Erythroblast (primary cell): ENCODE measurements around the gene FAM168A.

ENCODE experiments used
- DNase-seq, 2 experiments: peaks; one replicate each; lab custom pipeline; 2025; lab: John Stamatoyannopoulos, UW
- GATA1 ChIP-seq: IDR thresholded peaks from 2 replicates; pipeline ENCODE4 v1.6.1; 2011; ENCODE audit warnings: low read depth, mild to moderate bottlenecking, control low read depth, low read length, moderate library complexity
- POLR2A ChIP-seq: IDR thresholded peaks from 2 replicates; pipeline ENCODE4 v1.6.1; 2011; ENCODE audit warnings: mild to moderate bottlenecking, low read length

Gene FAM168A

DNA sequence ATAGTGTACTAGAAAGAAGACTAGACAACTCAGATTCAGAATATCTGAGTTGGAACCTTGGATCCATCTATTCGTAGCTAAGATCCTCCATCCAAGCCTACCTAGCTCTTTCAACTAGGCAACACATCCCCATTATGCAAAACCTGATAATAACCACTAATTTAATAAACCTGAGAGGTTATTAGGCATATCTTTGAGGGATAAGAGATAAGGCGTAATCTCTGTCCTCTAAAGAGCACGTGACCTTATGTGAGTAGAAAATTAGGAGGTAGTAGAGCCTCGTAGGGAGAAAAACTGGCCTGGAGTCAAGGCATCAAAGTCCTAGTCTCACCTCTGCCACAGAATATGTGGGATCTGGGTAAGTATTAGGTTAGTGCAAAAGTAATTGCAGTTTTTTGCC, 87.8 kb downstream of the FAM168A start:
- TF ChIP-seq POLR2A = no peak
- TF ChIP-seq GATA1 = no peak

DNA sequence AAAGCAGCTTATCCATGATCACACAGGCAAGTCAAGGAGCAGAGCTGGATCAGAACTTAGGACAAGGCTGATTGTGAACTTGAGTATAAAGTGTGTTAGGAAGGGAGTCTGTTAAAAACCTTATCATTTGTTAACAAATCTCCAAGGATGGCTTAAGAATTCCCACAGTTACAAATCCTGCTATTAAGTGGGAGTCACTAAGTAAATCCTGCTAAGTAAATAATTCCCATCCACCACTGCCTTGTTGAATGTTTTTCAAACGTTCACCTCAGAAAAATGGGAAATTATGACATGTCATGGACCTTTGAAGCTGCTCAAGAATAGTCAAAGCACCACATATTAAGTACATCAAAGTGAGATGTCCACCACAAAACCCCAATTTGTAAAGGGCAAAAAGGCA, 88.7 kb downstream of the FAM168A start:
- no peak for TF ChIP-seq GATA1
- TF ChIP-seq POLR2A = no peak
- DNase-seq = no peak

More for the DNA sequence above, 87.8 kb downstream of the FAM168A start:
- DNase-seq = no peak

DNA sequence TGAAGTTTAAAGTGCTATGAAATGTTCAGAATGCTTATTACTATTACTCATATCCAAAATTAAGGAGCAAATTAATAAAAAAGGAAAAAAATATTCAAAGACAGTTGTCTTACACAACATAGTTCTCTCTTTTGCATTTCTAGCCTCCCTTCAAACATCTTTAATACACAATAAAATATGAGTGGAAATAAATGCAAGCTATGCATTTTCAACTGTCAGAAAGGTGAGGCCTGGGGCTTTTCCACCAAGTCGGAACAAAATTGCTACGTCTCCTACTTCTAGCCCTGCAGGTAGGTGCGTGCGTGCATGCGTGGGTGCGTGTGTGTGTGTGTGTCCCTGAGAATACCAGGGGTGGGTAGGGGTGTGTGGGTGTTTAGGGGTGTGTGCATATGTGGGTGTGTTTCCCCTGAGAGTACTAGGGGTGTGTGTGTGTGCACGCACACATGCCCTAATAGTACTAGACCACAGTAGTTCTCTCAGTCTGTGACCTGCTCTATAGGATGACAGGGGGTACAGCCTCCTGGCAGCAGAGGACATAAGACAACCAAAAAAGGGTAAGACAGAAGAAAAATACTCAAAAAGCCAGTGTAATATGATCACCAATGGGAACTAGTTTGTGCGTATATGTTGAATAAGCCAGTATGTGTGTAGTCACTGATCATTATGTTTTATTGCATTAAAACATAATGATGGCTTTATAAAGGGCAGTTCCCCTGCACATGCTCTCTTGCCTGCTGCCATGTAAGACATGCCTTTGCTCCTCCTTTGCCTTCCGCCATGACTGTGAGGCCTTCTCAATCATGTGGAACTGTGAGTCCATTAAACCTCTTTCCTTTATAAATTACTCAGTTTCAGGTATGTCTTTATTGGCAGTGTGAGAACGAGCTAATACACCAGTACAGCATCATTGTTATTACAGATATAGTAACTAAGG, 89.4 kb downstream of the FAM168A start:
- no peak for DNase-seq
- TF ChIP-seq GATA1 = no peak

DNA sequence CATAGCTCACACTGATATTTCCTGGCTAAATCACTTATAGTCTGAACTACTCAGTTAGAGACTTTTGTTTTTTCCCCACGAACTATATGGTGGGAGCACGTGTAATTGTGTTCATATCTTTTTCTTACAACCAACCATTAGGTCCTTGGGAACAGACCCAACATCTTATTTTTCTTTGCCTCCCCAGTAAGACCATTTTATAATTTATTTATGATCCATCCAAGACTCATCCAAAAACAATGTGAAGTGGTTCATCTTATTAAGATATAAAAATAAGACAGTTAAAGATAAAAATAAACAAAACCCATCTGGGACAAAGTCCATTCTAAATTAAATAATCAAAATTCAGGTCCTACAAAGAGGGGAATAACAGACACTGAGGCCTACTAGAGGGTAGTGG, 90.8 kb downstream of the FAM168A start:
- TF ChIP-seq GATA1 = no peak
- TF ChIP-seq POLR2A = no peak
- no peak for DNase-seq

DNA sequence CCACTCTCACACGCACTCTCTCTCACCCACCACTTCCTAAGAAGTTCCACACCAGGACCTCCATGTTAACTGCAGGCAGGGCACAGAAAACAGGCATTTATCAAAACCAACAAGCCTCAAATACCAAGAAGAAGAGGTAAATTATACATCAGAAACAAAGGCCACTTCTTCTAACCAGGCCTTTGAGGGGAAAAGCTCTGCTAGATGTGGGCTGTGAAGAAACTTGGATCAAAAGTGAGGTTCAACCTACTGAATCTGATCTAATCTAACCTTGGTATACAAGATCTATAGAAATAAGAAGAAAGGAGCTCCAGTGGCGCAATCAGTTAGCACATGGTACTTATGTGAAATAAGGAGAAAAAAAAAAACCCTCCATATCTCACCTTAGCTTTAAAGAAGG, 91.9 kb downstream of the FAM168A start:
- no peak for TF ChIP-seq POLR2A
- TF ChIP-seq GATA1 = no peak
- no peak for DNase-seq

DNA sequence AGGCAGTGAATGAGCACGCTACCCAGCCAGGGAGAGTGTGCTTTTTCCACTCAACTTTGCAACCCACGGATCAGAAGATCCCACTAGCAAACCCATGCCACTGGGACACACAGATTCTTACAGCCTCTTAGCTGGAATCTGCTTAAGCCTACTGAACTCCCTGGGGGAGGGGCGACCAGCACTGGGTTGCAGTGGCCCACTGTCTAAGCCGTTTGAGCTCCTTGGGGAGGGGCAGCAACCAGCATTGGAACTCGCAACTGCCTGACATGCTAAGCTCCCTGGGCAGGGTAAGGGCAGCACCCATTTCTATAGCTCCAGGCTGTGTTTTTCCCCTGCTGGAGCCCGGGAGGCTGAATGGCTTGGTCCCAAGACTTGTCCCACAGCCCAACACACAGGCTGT, 99.6 kb downstream of the FAM168A start:
- no peak for DNase-seq
- TF ChIP-seq GATA1 = no peak
- no peak for TF ChIP-seq POLR2A

DNA sequence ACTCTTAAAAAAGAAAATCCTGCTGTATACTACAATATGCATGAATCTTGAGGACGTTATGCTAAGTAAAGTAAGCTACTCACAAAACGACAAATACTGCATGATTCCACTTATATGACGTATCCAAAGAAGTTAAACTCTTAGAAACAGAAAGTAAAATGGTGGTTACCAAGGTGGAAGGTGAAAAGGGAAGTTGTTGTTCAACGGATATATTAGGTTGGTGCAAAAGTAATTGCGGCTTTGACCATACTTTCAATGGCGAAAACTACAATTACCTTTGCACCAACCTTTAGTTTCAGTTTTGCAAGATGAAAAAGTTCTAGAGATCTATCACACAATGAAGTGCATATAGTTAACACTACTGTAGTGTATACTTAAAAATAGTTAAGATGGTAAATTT, 101.8 kb downstream of the FAM168A start:
- TF ChIP-seq POLR2A (no peak), GATA1 (no peak)
- DNase-seq = no peak

DNA sequence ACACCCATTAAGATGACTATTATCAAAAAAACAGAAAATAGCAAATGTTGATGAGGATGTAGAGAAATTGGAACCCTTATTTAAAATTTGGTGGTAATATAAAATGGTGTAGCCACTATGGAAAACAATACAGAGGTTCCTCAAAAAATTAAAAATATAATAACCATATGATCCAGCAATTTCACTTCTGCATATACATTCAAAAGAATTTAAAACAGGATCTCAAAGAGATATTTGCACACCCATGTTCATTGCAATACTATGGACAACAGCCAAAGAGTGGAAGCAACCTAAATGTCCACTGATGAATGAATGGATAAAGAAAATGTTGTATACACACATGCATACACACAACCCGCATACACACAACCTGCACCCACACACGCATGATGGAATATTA, 102.2 kb downstream of the FAM168A start:
- no peak for DNase-seq
- TF ChIP-seq POLR2A = no peak
- no peak for TF ChIP-seq GATA1

DNA sequence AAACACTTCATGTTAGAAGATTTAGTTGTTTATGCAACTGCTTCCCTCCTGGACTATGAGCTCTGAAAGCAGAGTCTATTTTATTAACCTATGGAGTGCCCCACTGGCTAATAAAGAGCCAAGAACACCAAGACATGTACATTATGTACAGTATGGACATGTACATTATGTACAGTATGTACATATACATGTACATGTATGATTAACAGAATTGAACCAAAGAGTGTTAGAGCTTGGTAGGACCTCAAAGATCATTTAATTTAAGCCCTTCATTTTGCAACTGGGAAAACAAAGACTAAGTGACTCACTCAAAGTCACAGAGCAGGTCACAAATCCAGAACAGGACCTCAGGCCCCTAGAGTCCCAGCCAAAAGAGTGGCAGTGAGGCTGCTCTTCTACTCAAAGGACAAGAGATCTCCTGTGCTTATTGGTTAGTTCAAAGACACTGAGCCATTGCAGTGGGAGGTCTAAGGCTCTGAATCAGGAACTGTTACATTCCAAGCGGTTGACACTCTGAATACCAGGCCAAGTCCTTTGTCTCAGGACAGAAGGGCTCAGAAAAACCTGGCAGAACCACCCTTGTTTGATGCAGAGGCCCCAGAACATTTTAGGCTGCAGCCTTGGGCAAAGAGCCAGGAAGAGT, 103.8 kb downstream of the FAM168A start:
- no peak for DNase-seq
- TF ChIP-seq POLR2A (no peak), GATA1 (no peak)

DNA sequence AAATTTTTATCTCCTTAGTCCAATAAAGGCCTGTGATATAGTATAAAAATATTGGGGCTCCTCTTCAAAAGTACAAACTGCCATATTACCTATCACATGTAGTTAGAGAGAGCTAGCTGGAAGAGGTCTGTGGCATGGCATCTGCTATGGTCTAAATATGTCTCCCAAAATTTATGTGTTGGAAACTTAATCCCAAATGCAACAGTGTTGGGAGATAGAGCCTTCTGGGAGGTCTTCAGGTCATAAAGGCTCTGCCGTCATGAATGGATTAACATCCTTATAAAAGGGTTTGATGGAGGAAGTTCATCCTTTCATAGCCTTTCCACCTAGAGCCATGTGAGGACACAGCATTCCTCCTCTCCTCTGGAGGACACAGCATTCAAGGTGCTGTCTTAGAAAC, 116.3 kb downstream of the FAM168A start:
- no peak for DNase-seq
- TF ChIP-seq GATA1 (no peak), POLR2A (no peak)

DNA sequence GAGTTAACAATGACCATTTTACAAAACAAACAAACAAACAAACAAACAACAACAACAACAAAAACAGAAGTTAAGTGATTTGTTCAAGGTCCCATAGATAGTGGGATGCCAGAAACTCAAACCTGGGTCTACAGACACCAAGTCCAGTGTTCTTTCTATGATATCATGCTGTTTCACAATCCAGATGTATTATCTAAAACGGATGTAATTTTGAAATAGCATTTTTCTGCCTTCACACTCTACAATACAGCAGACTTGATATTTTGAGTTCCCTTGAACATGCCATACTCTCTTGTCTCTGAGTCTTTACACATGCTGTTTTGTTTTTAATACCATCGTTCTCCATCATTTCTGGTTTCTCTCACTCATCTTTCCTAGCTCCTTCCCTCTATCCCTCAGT, 117.2 kb downstream of the FAM168A start:
- no peak for DNase-seq
- TF ChIP-seq POLR2A (no peak), GATA1 (no peak)

DNA sequence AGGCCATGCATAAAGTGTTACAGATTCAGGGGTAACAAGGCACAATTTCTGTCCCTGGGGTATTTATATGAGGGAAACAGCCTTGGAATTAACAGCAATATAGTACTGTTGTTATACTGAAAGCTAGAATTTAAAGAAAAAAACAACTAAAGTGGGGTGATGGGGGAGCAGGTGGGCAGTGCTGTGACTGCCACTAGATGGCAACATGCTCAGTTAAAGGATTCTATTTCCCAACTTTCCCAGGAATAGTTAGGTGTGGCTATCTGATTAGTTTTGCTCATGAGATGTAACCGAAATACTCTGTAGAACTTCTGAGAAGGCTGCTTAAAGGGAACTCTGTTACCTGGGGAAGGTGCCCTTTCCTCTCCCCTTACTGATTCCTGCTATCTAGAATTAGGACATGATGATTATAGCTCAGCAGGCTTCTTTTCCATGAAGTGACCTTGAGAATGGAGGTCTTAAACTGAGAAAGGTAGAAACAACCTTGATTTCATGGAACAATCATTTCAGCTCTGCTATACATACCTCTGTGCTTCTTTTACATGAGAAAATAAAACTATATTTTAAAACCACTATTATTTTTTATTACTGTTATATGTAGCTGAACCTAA, 119.1 kb downstream of the FAM168A start:
- DNase-seq = peak in 1 of 2 experiments; percentile 8
- TF ChIP-seq GATA1 (no peak), POLR2A (no peak)

DNA sequence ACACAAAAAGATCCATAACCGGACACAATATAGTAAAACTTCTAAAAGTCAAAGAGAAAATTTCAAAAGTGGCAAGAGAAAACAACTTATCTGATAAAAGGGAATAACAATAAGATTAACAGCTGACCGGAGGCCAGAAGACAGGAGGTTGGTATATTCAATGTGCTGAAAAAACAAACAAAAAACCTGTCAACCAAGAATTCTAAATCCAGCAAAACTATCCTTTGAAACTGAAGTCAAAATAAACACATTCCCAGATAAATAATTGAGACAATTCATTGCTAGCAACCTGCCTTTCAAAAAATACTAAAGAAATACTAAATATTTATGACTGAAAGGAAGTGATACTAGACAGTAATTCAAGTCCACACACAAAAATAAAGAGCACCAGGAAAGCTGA, 120.4 kb downstream of the FAM168A start:
- DNase-seq = no peak
- TF ChIP-seq POLR2A (no peak), GATA1 (no peak)

DNA sequence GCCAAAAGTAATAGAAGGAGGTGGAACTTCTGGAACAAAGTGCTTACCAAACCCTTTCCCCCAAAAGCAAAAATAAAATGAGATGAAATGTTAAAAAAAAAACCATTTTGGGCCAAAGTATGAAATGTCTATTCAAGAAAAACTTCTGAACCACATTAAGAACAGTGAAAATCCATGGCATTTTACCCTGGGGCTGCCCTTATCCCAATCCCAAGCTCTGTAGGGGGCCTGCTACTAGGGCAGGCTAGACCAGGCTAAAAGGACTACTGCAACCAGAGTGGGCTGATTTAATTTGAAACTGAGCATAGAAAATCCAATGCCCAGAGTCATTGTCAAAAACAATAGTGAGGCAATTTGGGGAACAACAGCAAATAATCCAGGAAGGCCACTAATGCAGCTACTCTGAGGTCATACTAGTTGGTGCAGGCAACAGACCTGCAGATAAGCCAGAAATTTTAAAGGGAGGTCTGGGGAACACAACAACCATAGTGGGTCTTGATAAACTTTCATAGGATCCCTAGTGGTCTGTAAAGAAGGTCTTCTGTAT, 122.3 kb downstream of the FAM168A start:
- TF ChIP-seq GATA1 (no peak), POLR2A (no peak)
- no peak for DNase-seq

DNA sequence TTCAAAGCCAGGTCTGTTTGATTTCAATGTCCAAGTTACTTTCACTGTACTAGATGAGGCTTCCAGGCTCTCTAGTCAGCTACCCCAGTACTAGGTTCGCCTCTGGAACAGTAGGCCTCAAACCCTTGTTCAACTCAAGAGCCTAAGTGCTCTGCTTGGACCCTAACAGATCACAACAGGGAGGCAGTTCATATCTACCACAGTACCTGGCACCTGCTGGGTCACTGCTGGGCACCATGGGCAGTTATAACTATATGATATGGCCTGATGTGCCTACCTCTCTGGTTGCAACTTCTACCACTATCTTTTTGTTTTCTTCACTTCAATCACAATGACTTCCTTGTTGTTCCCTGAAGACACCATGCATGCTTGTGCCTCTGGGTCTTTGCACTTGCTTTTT, 124.7 kb downstream of the FAM168A start:
- DNase-seq = no peak
- TF ChIP-seq POLR2A (no peak), GATA1 (no peak)

DNA sequence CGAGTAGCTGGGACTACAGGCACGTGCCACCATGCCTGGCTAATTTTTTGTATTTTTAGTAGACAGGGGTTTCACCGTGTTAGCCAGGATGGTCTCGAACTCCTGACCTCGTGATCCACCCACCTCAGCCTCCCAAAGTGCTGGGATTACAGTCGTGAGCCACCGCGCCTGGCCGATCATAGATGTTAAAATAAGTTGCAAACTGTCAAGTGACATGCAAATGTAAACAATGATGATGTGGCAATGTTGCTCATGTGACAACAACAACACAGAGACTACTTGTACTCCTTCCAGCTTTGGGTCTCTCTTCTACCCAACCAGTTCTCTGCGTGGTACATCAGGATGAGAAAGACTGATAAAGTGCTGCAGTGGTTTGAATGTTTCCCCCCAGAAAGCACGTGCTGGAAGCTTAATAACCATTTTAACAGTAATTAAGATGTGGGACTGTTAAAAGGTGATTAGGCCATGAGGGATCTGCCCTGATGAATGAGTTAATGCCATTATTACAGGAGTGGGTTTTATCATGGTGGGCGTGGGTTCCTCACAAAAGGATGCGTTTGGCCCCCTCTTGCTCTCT, 127.8 kb downstream of the FAM168A start:
- DNase-seq = peak in 1 of 2 experiments; percentile 13
